Activated CD4-positive, alpha-beta T cell treated with anti-CD3 and anti-CD28 coated beads for 1 hour (primary cell): ENCODE measurements around the gene RGL3.
A peak's percentile ranks its signal among the peaks of the same experiment; 100 is the strongest.
"Not testable (repeated sequence)": the region's sequence is repeated elsewhere in the genome, so short reads cannot be mapped to it uniquely, and the experiment has no call there.

Source experiments
- DNase-seq: peaks from one replicate; pipeline ENCODE4 v3.0.0-alpha.2; 2020

Gene RGL3

DNA sequence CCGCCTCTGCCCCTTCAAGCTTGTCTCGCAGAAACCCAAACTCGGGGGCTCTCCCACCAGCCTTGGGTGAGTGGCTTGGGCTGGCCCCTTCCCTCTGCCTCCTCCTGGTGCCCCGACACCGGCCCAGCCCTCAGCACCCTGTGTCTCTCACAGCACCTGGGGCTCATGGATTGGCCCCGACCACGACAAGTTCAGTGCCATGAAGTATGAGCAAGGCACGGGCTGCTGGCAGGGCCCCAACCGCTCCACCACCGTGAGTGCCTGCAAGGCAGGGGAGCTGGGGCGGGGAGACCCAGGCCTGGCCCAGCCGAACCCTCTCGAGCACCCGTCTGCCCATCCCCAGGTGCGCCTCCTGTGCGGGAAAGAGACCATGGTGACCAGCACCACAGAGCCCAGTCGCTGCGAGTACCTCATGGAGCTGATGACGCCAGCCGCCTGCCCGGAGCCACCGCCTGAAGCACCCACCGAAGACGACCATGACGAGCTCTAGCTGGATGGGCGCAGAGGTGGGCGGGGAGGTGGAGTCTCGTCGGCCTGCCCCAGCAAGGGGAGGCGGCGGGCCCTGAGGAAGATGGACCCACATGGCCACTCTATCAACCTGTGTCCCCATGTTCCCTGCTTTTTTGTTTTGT is 29.9 kb upstream of the RGL3 start:
- no peak for DNase-seq

DNA sequence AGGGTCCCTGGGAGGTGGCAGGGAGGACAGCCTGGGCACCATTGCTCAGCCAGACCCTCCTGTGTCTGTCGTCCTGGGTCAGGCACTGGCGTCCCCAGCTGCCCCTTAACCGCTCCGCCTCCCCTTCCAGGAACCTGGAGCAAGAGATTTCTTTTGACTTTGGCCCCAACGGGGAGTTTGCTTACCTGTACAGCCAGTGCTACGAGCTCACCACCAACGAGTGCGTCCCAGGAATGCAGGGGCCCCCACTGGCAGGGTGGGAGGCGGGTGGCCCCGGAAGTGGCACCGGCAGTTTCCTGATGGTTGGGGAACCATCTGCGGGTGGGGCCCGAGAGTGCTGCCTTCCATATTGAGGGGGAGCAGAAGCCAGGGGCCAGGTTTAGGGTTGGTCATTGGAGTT is 29.3 kb upstream of the RGL3 start:
- DNase-seq: no peak

DNA sequence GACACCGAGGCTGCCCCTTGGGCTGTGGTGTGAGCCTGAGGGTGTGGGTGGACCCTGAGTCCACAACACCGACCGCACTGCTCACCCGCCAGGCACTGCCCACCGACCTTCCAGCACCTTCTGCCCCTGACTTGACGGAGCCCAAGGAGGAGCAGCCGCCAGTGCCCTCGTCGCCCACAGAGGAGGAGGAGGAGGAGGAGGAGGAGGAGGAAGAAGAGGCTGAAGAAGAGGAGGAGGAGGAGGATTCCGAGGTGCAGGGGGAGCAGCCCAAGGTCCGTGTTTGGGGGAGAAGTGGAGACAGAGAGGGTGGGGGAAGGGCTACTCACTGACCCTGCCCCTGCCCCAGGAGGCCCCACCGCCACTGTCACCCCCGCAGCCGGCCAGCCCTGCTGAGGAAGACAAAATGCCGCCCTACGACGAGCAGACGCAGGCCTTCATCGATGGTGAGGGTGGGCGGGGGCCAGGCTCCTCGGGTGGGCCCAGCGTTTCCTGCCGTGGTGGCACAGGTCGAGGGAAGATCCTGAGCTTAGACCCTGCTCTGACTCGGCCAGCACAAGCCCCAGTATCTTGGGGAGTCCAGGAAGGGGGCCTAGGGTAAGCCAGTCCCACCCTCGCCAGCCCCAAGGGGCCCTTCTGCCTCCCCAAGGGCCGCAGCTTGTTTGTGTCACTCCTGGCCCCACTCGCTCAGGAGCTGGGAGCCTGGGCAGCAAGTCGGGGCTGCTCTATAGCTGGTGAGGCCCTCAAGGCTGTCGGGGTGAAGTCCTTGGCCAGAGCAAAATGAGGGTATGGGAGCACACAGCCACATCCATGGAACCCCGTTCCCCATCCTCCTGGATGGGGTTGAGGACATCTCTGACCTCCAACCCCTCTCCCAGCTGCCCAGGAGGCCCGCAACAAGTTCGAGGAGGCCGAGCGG is 28.5 kb upstream of the RGL3 start:
- no peak for DNase-seq

DNA sequence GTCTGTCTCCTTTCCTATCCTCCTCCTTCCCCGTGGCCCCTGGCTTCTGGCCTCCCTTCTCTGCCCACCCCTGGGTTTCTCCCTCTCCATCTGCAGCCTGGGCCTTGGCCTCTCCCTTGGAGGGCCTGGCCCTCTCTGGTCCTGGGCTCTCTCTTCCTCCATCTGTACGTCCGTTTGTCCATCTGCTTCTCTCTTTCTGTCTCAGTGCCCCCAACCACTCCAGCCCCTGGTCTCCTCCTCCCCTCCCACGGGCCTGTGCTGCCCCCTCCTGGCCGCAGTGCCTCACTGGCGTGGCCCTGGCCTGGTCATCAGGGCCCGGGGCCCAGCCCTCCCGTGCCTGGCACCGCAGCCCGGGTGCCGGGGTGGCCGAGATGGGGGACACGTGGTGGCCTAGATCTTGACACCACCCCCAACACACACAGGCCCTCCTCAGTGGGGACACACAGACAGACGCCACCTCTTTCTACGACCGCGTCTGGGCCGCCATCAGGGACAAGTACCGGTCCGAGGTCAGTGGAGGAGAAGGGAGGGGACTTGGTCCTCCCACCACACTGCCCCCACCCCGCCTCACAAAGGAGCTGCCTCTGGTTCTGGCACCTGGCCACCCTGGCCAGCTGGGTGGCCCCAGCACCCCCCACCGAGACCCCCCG is 27.7 kb upstream of the RGL3 start:
- peak; percentile 29 for DNase-seq

DNA sequence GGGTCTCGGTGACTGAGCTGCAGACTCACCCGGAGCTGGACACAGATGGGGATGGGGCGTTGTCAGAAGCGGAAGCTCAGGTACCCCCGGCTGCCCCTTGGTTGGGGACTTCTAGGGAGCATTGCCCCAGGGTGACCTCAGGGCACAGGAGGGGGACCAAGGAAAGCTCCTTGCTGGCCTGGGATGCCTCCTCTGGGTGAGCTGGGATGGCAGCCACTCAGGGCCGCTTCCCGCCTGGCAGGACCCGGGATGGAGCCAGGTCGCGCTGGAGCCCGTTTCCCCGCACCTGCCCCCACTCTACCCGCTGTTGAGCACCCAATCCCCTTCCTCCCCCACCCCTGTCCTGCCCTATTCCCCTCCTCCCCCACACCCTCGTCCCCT is 27.1 kb upstream of the RGL3 start:
- no peak for DNase-seq

DNA sequence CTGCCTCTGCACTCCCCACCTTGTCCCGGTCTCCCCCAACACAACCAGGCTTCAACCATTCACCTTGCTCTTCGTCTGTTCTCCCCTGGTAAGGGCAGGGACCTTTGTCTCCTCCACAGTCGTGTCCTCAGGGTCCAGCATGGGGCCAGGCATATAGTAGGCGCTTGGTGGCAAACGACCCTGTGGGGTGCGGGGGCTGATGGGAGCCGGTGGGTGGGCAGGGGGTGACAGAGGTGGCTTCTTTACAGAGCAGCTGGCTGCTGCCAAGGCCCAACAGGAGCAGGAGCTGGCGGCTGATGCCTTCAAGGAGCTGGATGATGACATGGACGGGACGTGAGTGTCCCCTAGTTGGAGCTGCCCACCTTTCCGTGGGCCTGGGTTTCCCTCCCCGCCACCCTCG is 26.0 kb upstream of the RGL3 start:
- DNase-seq: no peak

DNA sequence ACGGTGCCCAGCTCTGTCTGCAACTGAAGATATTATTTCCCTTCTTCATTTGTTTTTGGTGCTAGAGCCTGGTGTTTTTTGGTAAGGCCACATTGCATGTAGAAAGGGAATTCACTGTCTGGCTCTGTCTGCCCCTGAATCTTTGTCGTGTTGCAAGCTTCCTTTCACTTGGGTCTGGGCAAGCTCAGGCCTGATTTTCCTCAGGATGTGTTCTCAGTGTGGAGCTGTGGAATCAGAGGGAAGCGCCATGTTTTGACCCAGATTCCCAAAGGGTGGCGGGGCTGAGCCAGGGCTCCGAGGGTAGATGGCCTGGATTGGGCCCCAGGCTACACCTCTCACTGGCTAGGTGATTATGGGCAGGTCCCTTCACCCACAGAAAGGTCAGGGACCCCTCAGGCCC is 24.9 kb upstream of the RGL3 start:
- no peak for DNase-seq

DNA sequence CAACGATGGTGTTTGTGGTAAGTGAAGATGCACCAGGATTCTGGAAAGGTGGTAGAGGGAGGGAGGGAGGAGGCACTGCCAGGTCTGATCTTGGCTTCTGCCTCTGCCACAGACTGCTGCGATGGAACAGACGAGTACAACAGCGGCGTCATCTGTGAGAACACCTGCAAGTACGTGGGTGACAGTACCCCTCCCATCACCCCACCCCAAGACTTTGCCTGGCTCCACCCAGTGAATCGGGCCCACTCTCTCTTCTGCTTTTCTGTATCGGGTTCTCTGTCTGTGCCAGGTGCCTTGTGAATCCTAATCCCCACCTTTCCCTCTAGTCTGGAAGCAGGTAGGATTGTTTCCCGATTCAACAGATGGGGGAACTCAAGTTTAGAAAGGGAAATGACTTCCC is 18.8 kb upstream of the RGL3 start:
- DNase-seq: no peak

DNA sequence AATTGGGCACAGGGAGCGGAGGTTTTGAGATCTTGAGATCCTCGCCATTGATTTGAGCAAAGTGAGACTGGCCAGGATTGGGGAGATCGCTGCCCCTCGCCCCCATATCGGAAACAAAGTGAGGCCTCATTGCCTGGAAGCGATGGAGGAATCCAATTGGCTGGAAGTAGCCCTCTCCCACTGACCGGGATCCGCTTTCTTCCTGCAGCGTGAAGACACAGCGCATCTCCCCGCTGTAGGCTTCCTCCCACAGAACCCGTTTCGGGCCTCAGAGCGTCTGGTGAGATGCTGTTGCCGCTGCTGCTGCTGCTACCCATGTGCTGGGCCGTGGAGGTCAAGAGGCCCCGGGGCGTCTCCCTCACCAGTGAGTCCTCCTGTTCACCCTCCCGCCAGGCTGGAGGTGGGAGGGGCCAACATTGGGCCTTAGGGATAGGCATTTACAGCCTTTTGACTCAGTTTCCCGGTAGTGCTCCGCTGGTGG is 16.8 kb upstream of the RGL3 start:
- no peak for DNase-seq

DNA sequence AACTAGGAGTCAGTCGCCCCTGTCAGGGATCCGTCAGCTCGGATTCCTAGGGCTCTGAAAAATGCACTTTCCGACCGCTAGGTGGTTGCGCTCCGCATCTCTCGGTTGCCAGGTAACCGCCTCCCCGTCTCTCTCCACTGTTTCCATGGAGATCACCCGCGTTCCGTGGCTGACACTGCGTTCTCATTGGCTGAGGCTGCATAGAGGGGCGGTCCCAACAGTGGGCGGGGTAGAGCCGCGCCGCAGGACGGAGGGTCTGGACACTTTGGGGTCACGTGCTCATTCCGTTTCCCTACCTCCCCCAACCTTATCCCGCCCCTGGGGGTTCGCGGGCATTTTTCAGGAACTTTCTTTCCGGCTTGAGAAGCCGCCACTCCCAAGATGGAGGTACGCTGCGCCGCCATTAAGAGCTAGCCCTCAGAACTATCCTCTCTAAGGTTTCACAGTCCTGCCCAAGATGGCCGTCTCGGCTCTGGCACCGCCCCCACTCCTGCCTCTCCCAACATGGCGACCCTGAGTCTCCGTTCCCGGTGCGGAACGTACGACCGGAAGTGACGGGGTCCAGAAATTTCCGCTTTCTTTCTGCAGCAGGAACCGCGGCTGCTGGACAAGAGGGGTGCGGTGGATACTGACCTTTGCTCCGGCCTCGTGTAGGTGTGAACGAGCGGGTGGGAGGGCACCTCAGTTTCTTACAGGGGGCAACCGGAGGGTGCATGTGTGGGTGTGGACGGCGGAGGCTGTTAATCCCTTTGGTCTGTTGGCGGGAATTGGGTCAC is 16.1 kb upstream of the RGL3 start, which contains the start of the genes ODAD3 and PRKCSH:
Gene ODAD3 (minus strand): TSS at position 65 of the 776 bp plus-strand sequence. CDS start 105 bp downstream, outside the sequence.
Gene PRKCSH (plus strand): TSS at position 579 of the 776 bp plus-strand sequence. CDS start 483 bp downstream, outside the sequence.
- DNase-seq: peak; percentile 97

DNA sequence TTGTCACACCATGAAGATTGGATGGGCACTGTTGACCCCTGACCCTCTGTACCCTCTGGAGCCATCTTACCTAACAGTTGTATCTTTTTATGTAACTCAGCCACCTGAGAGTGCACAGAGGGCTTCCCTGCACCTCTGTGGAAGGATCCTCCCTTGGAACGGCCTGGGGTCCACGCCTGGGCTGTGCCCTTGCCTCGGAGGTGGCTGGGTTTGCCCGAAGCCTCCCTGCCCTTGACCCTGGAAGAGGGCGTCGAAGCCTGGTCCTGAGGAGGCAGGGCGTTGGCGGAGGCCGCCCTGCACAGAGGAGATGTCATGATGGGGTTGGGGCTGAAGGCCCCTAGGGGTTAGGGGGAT is 15.6 kb upstream of the RGL3 start:
- DNase-seq: no peak

DNA sequence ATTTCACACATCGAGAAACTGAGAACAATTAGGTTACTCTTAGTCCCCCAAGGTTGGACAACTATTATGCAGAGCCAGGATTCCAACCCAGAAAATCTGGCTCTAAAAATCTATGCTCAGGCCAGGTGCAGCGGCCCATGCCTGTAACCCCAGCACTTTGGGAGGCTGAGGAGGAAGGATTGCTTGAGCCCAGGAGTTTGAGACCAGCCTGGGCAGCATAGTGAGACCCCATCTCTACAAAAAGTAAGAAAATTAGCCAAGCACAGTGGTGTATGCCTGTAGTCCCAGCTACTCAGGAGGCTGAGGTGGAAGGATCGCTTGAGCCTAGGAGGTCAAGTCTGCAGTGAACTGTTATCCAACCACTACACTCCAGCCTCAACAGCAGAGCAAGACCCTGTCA is 14.4 kb upstream of the RGL3 start:
- DNase-seq: not testable (repeated sequence)

DNA sequence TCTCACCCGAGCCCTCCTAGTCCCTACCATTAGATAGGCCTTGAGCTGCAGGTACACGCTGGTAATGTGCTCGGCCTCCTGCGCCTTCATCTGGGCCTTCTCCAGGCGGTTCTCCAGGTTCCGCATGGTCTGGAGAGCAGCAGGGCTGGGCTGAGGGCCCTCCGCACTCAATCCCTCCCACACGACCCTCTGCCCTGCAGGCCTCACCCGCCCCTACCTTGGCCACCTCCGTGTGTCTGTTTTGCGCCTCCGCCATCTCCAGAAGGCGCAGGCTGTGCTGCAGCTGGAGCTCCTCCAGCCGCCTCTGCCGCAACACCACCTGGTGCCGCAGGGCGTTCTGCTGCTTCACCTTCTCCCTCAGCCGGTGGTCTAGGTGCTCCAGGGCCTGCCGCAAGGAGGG is 7.5 kb upstream of the RGL3 start:
- no peak for DNase-seq

DNA sequence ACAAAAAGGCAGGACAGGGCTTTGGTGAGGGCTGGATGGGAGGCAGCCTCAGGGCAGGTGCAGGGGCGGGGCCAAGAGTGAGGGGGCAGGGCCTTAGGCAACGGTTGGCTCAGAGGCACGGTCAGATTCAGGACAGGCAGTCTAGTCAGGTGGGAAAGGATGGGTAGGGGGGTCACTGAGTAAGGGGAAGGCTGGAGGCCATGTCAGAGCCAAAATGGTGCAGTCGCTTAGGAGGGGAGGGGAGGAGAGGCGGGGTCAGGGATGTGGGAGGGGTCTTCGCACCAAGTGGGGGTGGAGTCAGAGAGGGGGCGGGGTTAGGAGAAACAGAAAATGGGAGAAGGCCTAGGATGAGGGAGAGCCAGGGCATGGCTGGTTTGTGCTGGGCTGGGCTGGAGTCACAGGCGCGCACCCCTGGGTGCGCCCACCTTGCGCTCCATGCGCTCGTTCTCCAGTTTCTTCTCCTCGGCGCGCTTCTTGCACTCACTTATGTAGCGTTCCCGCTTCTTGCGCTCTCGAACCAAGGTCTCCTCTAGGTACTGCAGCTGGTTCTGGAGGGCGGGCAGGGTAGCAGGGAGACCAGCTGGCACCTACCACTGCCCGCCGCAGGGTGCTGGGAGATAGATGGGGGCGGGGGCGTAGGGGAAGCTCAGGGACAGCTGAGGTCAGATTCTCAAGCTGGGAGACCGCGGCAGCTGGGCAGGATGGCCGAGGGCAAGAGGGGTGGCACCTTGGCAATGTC is 6.8 kb upstream of the RGL3 start:
- no peak for DNase-seq

DNA sequence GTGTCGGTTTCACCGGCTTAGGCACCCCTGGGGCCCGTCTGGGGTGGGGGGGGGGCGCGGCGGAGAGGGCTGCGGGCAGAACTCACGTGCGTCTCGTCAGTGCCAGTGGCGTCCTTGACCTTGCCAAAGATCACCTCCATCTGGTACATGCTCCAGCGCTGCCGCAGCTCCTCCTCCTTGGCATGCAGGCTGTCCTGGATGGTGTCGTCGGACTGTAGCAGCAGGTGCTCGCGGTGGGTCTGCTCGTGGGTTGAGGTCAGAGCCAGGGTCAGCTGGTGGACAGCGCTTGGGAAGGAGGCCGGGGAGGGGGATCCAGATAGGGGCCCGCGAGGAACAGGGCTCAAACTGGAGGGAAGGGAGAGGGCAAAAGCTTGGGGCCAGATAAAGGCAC is 4.7 kb upstream of the RGL3 start:
- DNase-seq: no peak

DNA sequence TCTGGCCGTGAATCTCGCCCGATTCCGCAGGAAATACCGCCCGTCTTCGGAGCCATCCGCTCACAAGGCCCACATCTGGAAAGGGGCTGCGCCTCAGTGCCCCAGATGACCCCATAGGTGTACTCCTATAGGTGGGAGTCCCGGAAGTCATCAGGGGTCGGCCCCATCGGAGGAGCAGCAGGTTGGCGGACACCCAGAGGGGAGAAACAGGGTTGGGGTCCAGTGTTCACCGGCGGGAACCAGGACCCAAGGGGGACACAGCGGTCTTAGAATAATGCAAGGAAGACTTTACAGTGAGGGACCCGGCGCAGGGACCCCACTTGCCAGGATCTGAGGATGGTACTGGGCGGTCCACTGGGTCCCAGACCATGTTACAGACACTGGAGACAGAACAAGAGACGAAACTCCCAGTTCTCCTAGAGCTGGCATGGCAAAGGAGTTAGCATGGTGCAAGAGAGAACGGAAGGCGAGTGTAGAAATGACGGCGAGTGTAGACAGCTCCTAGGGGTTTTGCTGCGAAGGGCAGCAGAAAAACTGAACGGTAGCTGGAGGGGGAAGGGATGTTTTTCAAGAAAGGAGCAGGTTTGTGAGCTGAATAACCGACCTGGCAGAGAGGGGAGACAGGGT is 4.2 kb upstream of the RGL3 start:
- no peak for DNase-seq

DNA sequence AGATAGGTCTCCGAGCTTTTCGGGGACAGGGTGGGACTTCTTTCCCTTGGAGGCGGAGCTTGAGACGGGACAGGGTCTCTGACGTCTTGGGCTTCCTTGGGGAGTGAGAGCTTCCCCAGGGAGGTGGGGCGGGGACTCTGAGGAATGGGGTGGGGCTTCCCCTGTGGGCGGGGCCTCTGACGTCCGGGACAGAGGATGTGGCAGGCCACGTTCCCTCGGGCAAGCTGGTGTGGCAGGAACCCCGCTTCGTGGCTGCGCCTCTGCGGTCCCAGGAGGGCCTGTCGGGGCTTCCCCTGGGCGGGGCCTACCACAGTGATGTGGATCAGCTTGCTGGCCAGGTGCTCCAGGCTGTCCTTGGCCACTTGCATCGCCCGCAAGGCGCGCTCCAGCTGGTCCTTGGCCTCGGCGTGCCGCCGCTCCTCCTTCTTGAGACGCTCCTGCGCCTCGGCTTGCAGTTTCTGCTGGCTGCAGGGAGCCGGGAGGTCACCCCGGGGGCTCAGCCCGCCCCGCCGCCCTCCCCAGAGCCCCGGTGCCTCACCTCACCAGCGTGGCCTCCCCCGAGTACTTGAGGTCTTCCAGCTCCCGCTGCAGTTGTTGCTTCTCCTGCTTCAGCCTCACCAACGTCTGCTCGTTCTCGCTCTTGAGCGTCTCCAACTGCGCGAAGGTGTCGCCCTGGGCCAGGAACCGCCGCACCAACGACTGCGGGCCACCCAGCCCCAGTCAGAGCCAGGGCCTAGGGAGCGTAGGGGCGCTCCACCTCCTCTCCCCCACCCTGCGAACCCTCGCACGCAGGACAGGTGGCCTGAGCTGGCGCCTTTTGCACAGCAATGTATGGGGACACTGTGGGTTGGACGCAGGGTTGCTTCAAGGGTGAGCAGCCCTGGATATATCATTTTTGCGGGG is 3.3 kb upstream of the RGL3 start:
- peak; percentile 32 for DNase-seq

DNA sequence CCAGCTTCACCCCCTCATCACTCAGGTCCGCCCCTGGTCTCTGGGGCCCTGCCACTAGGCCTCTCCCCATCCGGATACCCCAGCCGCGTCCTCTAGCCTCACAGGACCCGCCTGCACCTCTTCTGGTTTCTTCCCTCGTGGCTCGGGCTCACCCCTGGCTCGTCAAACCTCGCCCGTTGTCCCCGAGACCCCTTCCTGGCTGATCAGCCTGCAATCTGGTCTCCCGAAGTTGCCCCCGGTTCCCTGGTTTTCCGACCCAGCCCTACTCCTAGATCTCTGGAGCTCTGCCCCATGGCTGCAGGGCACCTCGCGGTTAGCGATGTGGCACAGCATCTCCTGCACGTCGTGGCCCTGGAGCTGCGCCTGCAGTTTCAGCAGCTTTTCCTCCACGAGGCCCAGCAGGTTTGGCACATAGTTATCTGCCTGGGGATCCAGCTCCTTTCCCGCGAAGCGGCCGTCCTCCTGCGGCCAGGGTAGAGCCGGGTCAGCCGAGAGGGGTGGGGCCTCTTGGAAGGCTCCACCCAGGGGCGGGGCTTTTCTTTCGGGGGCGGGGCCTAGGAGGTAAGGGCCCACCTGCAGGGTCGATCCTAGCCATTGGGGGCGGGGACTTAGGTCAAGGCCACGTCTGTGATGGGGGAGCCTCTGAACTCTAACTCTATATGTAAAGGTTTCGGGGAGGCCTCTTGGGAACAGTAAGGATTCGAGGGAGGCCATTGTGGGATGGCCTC is 2.4 kb upstream of the RGL3 start:
- DNase-seq: no peak

DNA sequence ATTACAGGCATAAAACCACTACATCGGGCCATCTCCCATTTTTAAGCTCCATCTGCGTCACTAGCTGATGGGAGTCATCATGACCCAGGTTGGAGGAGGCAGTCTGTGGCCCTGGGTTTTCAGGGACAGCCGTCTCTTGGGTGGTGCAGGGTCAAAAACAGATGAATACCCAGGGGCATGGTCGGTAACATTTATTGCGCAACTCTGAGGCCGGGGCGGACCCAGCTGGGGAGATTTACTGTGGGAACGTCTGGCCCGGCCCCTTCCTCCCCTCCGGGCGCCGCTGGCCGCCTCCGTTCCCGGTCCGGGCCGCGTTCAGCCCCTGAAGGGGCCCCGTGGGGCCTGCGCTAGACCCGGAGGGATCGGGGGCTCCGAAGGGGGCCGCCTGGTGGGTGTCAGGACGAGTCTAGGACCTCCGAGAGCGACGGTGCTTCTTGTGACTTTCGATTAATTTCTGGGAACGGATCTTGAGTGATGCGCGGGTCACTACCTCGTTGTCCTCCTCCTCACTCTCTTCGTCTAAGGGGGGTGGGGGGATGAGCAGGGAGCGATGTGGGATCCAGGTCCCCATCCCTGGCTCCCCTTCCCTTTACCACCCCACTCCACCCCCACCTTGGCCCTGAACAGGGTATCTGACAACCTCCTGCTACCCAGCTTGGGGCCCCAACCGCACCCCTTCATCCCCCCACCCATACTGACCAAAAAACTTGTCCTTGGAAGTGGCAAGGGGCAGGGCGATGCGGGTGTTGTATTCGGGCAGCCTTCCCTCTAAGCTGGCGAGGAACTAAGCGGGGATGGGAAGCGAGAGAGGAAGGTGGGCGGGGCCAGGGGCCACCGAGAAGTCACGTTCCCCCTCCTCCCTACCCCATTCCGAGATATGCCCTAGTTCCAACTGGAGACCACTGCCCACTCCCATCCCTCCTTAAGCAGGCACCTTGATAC is 1.6 kb upstream of the RGL3 start:
- no peak for DNase-seq
